GM13976 (cell line): ENCODE measurements around the gene ADNP.
A peak's percentile ranks its signal among the peaks of the same experiment; 100 is the strongest.

ENCODE experiments used
- DNase-seq: peaks from one replicate; pipeline ENCODE4 v3.0.0; 2012; ENCODE audit warnings: low spot score
- in situ Hi-C: fragments of 300-500 bp; cut with MboI; formaldehyde crosslinking; loops from one replicate; pipeline ENCODE4 v1.12.0; 2022; ENCODE audit warnings: low sequenced_read_pairs, mixed read lengths, inconsistent platforms; ENCODE audit not compliant: unreplicated experiment
- TF ChIP-seq, protein P1 (sequence below): IDR thresholded peaks from 2 replicates; pipeline ENCODE4 v1.5.1; 2012; ENCODE audit warnings: borderline replicate concordance, mild to moderate bottlenecking; ENCODE audit not compliant: insufficient read depth; ENCODE audit errors: extremely low read depth, missing control alignments, control extremely low read depth

The ADNP gene

DNA sequence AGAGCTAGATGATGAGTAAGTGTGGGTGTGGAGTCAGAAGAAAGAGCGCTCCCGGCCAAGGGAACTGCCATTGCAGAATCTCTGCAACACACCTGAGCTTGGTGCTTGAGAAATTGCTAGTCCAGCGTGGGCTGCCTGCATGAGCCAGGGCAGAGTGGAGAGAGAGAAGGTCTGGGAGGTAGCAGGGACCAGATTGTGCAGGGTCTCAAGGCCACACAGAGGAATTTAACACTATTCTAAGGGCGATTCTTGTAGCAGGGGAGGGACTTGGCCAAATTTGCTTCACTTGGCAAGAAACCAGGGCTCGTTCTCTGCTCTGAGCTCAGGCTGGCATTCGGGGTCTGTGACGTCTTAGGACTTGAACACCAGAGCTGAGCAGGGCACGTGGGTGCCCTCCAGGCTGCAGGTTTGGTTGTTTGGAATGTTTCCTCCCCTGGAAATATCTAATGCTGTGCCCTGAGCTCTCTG is 82.9 kb downstream of the ADNP start:
- no peak for DNase-seq
- in situ Hi-C loops, result no loop called here
- TF ChIP-seq, protein P1, sequence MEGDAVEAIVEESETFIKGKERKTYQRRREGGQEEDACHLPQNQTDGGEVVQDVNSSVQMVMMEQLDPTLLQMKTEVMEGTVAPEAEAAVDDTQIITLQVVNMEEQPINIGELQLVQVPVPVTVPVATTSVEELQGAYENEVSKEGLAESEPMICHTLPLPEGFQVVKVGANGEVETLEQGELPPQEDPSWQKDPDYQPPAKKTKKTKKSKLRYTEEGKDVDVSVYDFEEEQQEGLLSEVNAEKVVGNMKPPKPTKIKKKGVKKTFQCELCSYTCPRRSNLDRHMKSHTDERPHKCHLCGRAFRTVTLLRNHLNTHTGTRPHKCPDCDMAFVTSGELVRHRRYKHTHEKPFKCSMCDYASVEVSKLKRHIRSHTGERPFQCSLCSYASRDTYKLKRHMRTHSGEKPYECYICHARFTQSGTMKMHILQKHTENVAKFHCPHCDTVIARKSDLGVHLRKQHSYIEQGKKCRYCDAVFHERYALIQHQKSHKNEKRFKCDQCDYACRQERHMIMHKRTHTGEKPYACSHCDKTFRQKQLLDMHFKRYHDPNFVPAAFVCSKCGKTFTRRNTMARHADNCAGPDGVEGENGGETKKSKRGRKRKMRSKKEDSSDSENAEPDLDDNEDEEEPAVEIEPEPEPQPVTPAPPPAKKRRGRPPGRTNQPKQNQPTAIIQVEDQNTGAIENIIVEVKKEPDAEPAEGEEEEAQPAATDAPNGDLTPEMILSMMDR, result no peak

DNA sequence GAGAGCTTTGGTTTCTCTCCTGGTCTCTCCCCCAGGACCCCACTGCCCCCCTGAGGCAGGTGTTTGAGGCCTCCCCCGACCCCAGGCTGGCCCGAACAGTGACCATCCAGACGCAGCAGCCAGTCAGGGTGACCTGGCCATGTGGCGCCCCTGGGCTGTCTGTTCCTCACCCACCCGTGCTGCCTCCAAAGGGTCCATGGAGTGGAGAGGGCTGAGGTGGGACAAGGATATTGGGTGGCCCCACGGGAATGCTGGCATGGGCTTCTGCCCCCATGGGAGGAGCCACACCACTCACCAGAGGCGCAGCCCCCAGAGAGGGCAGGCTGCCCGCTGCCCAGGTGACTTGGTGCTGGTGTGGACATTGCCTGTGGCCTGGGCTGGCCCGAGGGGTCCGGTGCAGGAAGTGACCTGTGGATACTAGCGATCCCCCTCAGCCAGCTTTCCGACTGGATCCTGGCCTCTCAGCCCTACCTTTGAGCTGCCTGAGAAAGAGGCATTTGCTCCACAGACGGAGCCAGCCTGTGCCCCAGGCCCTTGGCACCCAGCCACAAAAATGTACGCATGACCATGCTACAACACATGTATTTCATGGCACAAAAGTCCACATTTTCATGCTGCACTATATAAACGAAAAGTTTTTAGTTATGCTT is 85.5 kb downstream of the ADNP start:
- in situ Hi-C loops, result no loop called here
- DNase-seq, result no peak
- TF ChIP-seq, protein P1, result no peak

DNA sequence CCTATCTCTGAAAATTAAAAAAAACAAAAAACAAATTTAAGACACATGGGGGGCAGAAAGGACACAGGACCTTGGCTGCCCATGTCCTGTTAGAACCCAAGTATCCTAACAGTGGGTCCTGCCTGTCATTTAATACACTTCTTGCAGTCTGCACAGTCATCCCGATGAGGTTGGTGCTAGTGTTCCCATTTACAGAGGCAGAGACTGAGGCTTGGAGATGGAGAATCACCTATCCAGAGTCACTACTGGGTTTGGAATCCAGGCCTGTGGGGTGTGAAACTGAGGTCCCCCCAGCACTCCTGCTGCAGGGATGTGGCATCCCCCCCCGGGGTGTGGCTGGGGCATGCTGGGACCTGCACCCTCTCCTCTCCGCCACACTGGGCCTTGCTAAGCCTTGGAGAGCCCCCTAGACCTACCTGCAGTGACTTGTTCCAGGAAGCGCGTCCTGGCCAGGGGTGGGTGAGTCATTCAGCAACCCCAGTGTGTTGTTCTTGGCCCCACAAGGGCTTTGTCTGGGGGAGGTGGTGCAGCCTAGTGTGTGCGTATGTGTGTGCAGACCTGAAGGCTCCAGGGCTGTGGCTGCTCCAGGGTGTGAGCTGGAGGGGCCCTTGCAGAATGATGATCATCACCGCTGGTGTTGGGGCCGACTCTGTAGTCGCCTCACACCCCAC is 86.7 kb downstream of the ADNP start:
- in situ Hi-C loops, result no loop called here
- DNase-seq, result peak; percentile 93
- TF ChIP-seq, protein P1, result no peak

DNA sequence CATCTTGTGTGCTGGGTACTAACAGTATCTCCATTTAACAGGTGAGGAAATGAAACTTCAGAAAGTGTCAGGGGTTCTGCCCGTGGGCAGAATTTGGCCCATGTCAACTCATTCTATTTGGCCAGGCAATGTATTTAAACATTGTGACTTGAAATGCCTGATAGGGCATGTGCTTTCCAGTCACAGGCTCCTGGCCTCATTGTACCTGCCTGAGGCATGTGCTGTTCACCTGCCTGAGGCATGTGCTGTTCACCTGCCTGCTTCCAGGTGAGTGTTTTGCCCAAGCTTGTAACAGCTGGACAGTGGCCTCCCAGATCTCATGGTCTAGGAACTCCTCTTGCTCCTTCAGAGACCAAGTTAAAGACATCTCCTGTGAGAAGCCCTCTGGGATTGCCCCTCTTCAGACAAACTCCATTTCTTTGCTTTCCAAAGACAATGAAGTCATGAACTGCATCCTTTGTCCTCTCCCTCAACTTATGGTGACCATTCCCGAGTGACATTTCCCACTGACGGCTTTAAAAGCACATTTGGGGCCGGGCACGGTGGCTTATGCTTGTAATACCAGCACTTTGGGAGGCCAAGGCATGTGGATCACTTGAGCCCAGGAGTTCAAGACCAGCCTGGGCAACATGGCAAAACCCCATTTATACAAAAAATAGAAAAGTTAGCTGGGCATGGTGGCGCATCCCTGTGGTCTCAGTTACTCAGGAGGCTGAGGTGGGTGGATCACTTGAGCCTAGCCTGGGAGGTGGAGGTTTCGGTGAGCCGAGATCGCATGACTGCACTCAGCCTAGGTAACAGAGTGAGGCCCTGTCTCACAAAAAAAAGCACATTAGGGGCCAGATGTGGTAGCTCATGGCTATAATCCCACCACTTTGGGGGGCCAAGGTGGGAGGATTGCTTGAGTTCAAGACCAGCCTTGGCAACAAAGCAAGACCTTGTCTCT is 87.6 kb downstream of the ADNP start:
- TF ChIP-seq, protein P1, result no peak
- DNase-seq, result no peak
- in situ Hi-C loops, result no loop called here

DNA sequence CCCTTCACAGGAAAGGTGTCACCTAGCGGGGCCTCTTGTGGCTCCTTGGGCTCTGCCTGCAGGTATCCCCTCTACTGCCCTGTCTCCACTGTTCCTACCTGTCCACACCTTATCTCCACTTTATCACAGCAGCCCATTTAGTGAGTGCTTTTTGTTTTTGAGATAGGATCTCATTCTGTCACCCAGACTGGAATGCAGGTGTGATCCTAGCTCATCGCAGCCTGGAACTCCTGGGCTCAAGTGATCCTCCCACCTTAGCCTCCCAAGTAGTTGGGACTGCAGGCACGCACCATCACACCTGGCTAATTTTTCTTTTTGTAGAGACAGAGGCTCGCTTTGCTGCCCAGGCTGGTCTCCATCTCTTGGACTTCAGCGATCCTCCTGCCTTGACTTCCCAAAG is 88.4 kb downstream of the ADNP start:
- in situ Hi-C loops, result no loop called here
- DNase-seq, result no peak
- TF ChIP-seq, protein P1, result no peak
